Measurements from ENCODE around the gene LIMA1.
"Not testable (repeated sequence)": the region's sequence is repeated elsewhere in the genome, so short reads cannot be mapped to it uniquely, and the experiment has no call there.

LIMA1 gene

GRCh38 chr12:50247665-50248064 is 35.7 kb downstream of the LIMA1 start:
- not testable (repeated sequence) for DNase-seq (ENCODE audit: low read depth)

- peak; percentile 99 for DNase-seq (ENCODE audit: low read depth)
Observed at GRCh38 chr12:50246873-50247612, 36.3 kb downstream of the LIMA1 start.

GRCh38 chr12:50246197-50246865 is 37.0 kb downstream of the LIMA1 start:
- no peak for DNase-seq (ENCODE audit: low read depth)

- no peak for DNase-seq (ENCODE audit: low read depth)
Observed at GRCh38 chr12:50243507-50243906, 39.8 kb downstream of the LIMA1 start.

GRCh38 chr12:50242751-50243191 is 40.5 kb downstream of the LIMA1 start:
- no peak for DNase-seq (ENCODE audit: low read depth)

GRCh38 chr12:50241178-50241577 is 42.1 kb downstream of the LIMA1 start:
- DNase-seq (ENCODE audit: low read depth) = no peak

- DNase-seq (ENCODE audit: low read depth) = no peak
Observed at GRCh38 chr12:50240792-50241114, 42.6 kb downstream of the LIMA1 start.

- DNase-seq (ENCODE audit: low read depth) = no peak
Observed at GRCh38 chr12:50240096-50240791, 43.1 kb downstream of the LIMA1 start.

GRCh38 chr12:50239355-50239891 is 43.9 kb downstream of the LIMA1 start:
- no peak for DNase-seq (ENCODE audit: low read depth)

- DNase-seq (ENCODE audit: low read depth) = no peak
Observed at GRCh38 chr12:50234347-50234746, 49.0 kb downstream of the LIMA1 start.

GRCh38 chr12:50232771-50233209 is 50.5 kb downstream of the LIMA1 start:
- no peak for DNase-seq (ENCODE audit: low read depth)

GRCh38 chr12:50232206-50232605 is 51.1 kb downstream of the LIMA1 start:
- no peak for DNase-seq (ENCODE audit: low read depth)

GRCh38 chr12:50231346-50231745 is 52.0 kb downstream of the LIMA1 start:
- no peak for DNase-seq (ENCODE audit: low read depth)

GRCh38 chr12:50230217-50230616 is 53.1 kb downstream of the LIMA1 start:
- DNase-seq (ENCODE audit: low read depth) = no peak

- no peak for DNase-seq (ENCODE audit: low read depth)
Observed at GRCh38 chr12:50224026-50224692, 59.2 kb downstream of the LIMA1 start.

GRCh38 chr12:50222275-50222783 is 61.0 kb downstream of the LIMA1 start:
- DNase-seq (ENCODE audit: low read depth) = peak; percentile 91

- peak; percentile 92 for DNase-seq (ENCODE audit: low read depth)
Observed at GRCh38 chr12:50221228-50222008, 61.9 kb downstream of the LIMA1 start.

- peak; percentile 55 for DNase-seq (ENCODE audit: low read depth)
Observed at GRCh38 chr12:50220363-50220995, 62.8 kb downstream of the LIMA1 start.

- no peak for DNase-seq (ENCODE audit: low read depth)
Observed at GRCh38 chr12:50219544-50219943, 63.8 kb downstream of the LIMA1 start.

- DNase-seq (ENCODE audit: low read depth) = not testable (repeated sequence)
Observed at GRCh38 chr12:50219001-50219400, 64.3 kb downstream of the LIMA1 start.

GRCh38 chr12:50218386-50218785 is 64.9 kb downstream of the LIMA1 start:
- no peak for DNase-seq (ENCODE audit: low read depth)
